Osteocyte (in vitro differentiated cells): ENCODE data around the gene NAP1L3. TPM values are rescaled to one million over a fixed set of nuclear protein-coding genes. Genes with fewer than 3 reads are reported as not detected.

Source experiments
- DNase-seq: peaks from one replicate; pipeline ENCODE4 v3.0.0; 2021; ENCODE audit warnings: mixed read lengths; ENCODE audit not compliant: unreplicated experiment; ENCODE audit errors: extremely low spot score
- H3K27ac Mint-ChIP-seq: one replicate; pipeline ENCODE4 v1.8.0; 2021; ENCODE audit warnings: mild to moderate bottlenecking, mixed read lengths; ENCODE audit not compliant: unreplicated experiment
- H3K27me3 Mint-ChIP-seq: one replicate; pipeline ENCODE4 v1.8.0; 2021; ENCODE audit warnings: mixed read lengths; ENCODE audit not compliant: unreplicated experiment
- H3K36me3 Mint-ChIP-seq: one replicate; pipeline ENCODE4 v1.8.0; 2021; ENCODE audit warnings: mixed read lengths; ENCODE audit not compliant: unreplicated experiment
- H3K4me1 Mint-ChIP-seq: one replicate; pipeline ENCODE4 v1.8.0; 2021; ENCODE audit warnings: mixed read lengths; ENCODE audit not compliant: unreplicated experiment
- H3K4me3 Mint-ChIP-seq: one replicate; pipeline ENCODE4 v1.8.0; 2021; ENCODE audit warnings: mild to moderate bottlenecking, moderate library complexity, mixed read lengths; ENCODE audit not compliant: unreplicated experiment
- H3K9me3 Mint-ChIP-seq: one replicate; pipeline ENCODE4 v1.8.0; 2021; ENCODE audit warnings: mixed read lengths; ENCODE audit not compliant: unreplicated experiment
- CTCF ChIP-seq: fragments of 200-600 bp; sonication (generic); IDR thresholded peaks from 2 replicates; pipeline ENCODE4 v1.5.0; 2021; ENCODE audit warnings: antibody characterized with exemption, mild to moderate bottlenecking, moderate library complexity
- total RNA-seq: library from RNA; stranded (reverse); gene quantifications from 2 replicates; pipeline ENCODE4 v1.2.1, GENCODE V29; 2021

The NAP1L3 gene
- total RNA-seq, 1 donor from 2014 or later: 15.0 TPM

GRCh38 chrX:93660575-93660974 lies 12.8 kb downstream of the NAP1L3 start:
- TF ChIP-seq CTCF: no peak
- Mint-ChIP-seq H3K4me3 (no peak overlapping the region), H3K27ac (no peak overlapping the region), H3K4me1 (no peaks in the 10 kb centered on the region), H3K27me3 (no peaks in the 10 kb centered on the region), H3K36me3 (no peaks in the 10 kb centered on the region), H3K9me3 (peaks cover 4% of the 10 kb centered on the region)
- DNase-seq: no peak

- Mint-ChIP-seq H3K4me1 (no peaks in the 10 kb centered on the region), H3K36me3 (no peaks in the 10 kb centered on the region), H3K27me3 (no peaks in the 10 kb centered on the region), H3K4me3 (no peak overlapping the region), H3K27ac (no peak overlapping the region), H3K9me3 (peaks cover 33% of the 10 kb centered on the region)
- TF ChIP-seq CTCF: no peak
- no peak for DNase-seq
These were observed 24.0 kb downstream of the NAP1L3 start for GRCh38 chrX:93649381-93649780.

GRCh38 chrX:93637591-93637990 lies 35.8 kb downstream of the NAP1L3 start:
- peaks cover 43% of the 10 kb centered on the region for H3K9me3 Mint-ChIP-seq
- no peak overlapping the region for H3K27ac Mint-ChIP-seq
- H3K27me3 Mint-ChIP-seq: no peaks in the 10 kb centered on the region
- TF ChIP-seq CTCF: no peak
- H3K4me3 Mint-ChIP-seq: no peak overlapping the region
- no peaks in the 10 kb centered on the region for H3K36me3 Mint-ChIP-seq
- no peak for DNase-seq
- no peaks in the 10 kb centered on the region for H3K4me1 Mint-ChIP-seq

Other genes with a start within 250 kb of the NAP1L3 start
- 0.13 TPM in 2 replicates for gene FAM133A, start 628 bp upstream of the NAP1L3 start, total RNA-seq